CD4-positive, alpha-beta T cell (primary cell): ENCODE results near the gene MCC. TPM values are rescaled to one million over a fixed set of nuclear protein-coding genes. Genes with fewer than 3 reads are reported as not detected.
A peak's percentile ranks its signal among the peaks of the same experiment; 100 is the strongest.

Experiments used
- ATAC-seq: fragments of 200-7000 bp; cut with Tn5 transposase; one replicate; pipeline ENCODE4 v1.10.0; 2022; ENCODE audit warnings: mild to moderate bottlenecking; ENCODE audit not compliant: poor library complexity
- CTCF ChIA-PET: fragments of 350-600 bp; sonication (Branson Sonifier 250); formaldehyde crosslinking; loops from one replicate; lab custom pipeline; 2021; ENCODE audit warnings: antibody characterized with exemption, inconsistent platforms; lab: Charles Lee
- POLR2A ChIA-PET: fragments of 350-600 bp; sonication (Branson Sonifier 250); formaldehyde crosslinking; loops from one replicate; lab custom pipeline; 2021; ENCODE audit warnings: antibody characterized with exemption, inconsistent platforms; lab: Charles Lee
- DNase-seq, 14 experiments: peaks; one replicate each; pipeline ENCODE4 v3.0.0-alpha.2; 2013 to 2020; ENCODE audit warnings: mixed read lengths in 2 of 14
- H3K27ac ChIP-seq, 2 donors: one replicate each; pipeline versions ENCODE4 v1.5.1 to v1.7.0; 2013; ENCODE audit warnings: low read length in 2 of 2, low read depth in 1 of 2, mild to moderate bottlenecking in 1 of 2
- H3K27me3 ChIP-seq, 2 experiments: 1 replicate in 1 of 2; 2 replicates in 1 of 2; pipeline versions ENCODE4 v1.6.1 to v1.7.0; 2013; ENCODE audit warnings: low read length in 2 of 2, control low read depth in 1 of 2, mild to moderate bottlenecking in 1 of 2, moderate library complexity in 1 of 2; ENCODE audit not compliant: insufficient read depth in 2 of 2, control insufficient read depth in 1 of 2
- H3K36me3 ChIP-seq: one replicate; pipeline ENCODE4 v1.6.1; 2013; ENCODE audit warnings: low read length, control low read depth; ENCODE audit not compliant: insufficient read depth
- H3K4me1 ChIP-seq: one replicate; pipeline ENCODE4 v1.6.1; 2013; ENCODE audit warnings: low read length, control low read depth; ENCODE audit not compliant: insufficient read depth
- H3K4me3 ChIP-seq: one replicate; pipeline ENCODE4 v1.5.1; 2013; ENCODE audit warnings: mild to moderate bottlenecking, low read length, moderate library complexity
- H3K9me3 ChIP-seq, 2 experiments: 1 replicate in 1 of 2; 2 replicates in 1 of 2; pipeline versions ENCODE4 v1.6.1 to v1.7.0; 2013; ENCODE audit warnings: low read length in 2 of 2, mild to moderate bottlenecking in 2 of 2, control low read depth in 1 of 2, moderate library complexity in 1 of 2; ENCODE audit not compliant: control insufficient read depth in 1 of 2, insufficient read depth in 1 of 2
- H3K27ac Mint-ChIP-seq: one replicate; pipeline ENCODE4 v1.8.0; 2020; ENCODE audit warnings: mixed read lengths
- H3K27me3 Mint-ChIP-seq: one replicate; pipeline ENCODE4 v1.8.0; 2021; ENCODE audit warnings: mixed read lengths
- H3K36me3 Mint-ChIP-seq: one replicate; pipeline ENCODE4 v1.8.0; 2021; ENCODE audit warnings: low read depth, mixed read lengths
- H3K4me1 Mint-ChIP-seq: one replicate; pipeline ENCODE4 v1.8.0; 2021; ENCODE audit warnings: low read depth, mixed read lengths
- H3K4me3 Mint-ChIP-seq: one replicate; pipeline ENCODE4 v1.8.0; 2020; ENCODE audit warnings: mild to moderate bottlenecking, mixed read lengths
- H3K9me3 Mint-ChIP-seq: one replicate; pipeline ENCODE4 v1.8.0; 2020; ENCODE audit warnings: mixed read lengths
- intact Hi-C, 2 experiments: fragments of 100-400 bp; cut with DNase I in 1 of 2; cut with micrococcal nuclease in 1 of 2; formaldehyde crosslinking; loops; one replicate each; pipeline versions ENCODE4 v1.15.1 to v1.9.0; 2023 to 2025; cut with DNase I, micrococcal nuclease
- total RNA-seq, 174 experiments: library from RNA in 2 of 174; stranded (reverse) in 2 of 174; gene quantifications; one replicate each; pipeline ENCODE4 v1.2.3 and lab custom pipeline; 2021 to 2026
- TF ChIP-seq, protein P1 (sequence below): fragments of 200-600 bp; IDR thresholded peaks from one replicate; pipeline ENCODE4 v1.8.0; 2022; ENCODE audit warnings: antibody characterized with exemption, mild to moderate bottlenecking

Gene MCC
- total RNA-seq, 2 experiments from 2014 or later = 3.2 to 3.3 TPM

DNA sequence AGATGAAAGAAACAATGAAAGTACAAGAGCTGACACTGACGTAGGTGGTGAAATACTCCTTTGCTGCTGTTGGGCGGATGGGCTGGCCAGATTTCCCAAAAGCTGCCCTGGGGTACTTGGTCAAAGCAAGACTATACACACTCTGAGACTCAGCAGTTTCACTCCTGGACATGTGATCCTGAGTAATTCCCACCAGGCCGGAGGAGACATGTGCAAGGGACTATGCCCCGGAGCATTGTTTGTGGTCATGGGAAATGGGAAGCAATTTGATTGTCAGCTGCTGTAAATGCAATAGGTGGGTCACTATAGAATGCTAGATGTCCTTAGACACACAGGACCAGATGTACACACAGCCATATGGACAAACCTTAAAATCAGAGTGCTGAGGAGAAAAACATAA lies 395.6 kb downstream of the MCC start:
- Histone ChIP-seq H3K4me3 (no peak overlapping the region), H3K27me3 (no peaks in the 10 kb centered on the region), H3K9me3 (no peaks in the 10 kb centered on the region), H3K36me3 (no peaks in the 10 kb centered on the region), H3K4me1 (no peaks in the 10 kb centered on the region), H3K27ac (no peak overlapping the region)
- TF ChIP-seq, protein P1, sequence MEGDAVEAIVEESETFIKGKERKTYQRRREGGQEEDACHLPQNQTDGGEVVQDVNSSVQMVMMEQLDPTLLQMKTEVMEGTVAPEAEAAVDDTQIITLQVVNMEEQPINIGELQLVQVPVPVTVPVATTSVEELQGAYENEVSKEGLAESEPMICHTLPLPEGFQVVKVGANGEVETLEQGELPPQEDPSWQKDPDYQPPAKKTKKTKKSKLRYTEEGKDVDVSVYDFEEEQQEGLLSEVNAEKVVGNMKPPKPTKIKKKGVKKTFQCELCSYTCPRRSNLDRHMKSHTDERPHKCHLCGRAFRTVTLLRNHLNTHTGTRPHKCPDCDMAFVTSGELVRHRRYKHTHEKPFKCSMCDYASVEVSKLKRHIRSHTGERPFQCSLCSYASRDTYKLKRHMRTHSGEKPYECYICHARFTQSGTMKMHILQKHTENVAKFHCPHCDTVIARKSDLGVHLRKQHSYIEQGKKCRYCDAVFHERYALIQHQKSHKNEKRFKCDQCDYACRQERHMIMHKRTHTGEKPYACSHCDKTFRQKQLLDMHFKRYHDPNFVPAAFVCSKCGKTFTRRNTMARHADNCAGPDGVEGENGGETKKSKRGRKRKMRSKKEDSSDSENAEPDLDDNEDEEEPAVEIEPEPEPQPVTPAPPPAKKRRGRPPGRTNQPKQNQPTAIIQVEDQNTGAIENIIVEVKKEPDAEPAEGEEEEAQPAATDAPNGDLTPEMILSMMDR = no peak
- Mint-ChIP-seq H3K27me3 (no peaks in the 10 kb centered on the region), H3K4me3 (no peak overlapping the region), H3K9me3 (no peaks in the 10 kb centered on the region), H3K36me3 (no peaks in the 10 kb centered on the region), H3K4me1 (peaks cover 14% of the 10 kb centered on the region), H3K27ac (no peak overlapping the region)
- intact Hi-C loops = no loop called here
- ChIA-PET POLR2A (no interaction called here), CTCF (no interaction called here)
- DNase-seq (no peak), ATAC-seq (no peak)

DNA sequence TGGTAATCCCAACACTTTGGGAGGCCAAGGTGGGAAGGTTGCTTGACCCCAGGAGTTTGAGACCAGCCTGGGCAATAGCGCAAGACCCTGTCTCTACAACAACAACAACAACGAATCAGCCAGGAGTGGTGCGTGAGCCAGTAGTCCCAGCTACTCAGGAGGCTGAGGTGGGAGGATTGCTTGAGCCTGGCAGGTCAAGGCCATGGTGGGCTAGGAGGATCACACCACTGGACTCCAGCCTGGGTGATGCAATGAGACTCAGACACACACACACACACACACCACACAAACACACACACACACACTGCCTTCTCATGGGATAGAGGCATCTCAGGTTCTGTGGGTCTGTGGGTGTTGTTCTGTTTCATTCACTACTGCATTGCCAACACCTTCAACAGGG lies 396.6 kb downstream of the MCC start:
- no peak overlapping the region for H3K4me3 Mint-ChIP-seq

DNA sequence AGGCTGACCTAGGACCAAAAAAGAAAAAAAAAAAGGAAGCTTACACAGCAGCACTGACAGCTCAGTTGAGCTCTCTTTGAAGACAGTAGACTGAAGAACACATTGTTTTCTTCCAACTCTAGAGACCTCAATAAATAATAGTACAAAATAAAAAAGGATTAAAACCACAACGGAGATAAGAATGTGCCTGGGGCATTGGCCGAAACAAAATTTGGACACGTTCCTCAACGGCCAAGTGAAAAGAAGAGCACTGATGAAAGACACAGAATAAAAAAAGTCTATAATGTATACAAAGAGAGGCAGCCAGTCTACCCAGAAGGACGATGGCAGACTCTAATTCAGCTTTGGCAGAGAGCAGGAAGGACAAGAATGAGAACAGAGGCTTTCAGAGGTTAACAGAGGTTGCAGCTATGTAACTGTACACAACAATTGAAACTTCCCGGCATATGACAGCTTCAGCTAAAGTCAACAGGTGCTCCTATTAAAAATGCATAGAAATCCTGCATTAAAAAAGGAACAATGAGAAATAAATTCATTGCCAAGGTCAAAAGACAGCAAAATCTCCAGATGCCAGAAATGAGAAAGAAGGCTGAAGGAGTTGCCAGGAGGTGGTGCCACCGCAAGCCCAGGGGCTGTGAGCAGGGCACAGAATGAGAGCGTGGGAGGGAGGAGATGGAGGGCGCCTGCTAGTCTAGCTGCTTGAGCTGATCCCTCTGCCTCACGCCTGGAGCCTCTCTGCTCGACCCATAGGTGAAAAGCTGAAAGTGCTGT lies 397.7 kb downstream of the MCC start:
- no peak overlapping the region for H3K4me3 ChIP-seq
- POLR2A ChIA-PET = no interaction called here
- DNase-seq (peak in 3 of 14 experiments; percentile 21 to 30 (median 22)), ATAC-seq (peak; percentile 43)
- CTCF ChIA-PET = no interaction called here
- H3K27ac ChIP-seq = no peak overlapping the region
- no peaks in the 10 kb centered on the region for H3K27me3 ChIP-seq
- H3K27me3 Mint-ChIP-seq = no peaks in the 10 kb centered on the region
- TF ChIP-seq, protein P1 = no peak
- intact Hi-C loops = no loop called here
- H3K4me1 Mint-ChIP-seq = peaks cover 14% of the 10 kb centered on the region
- no peaks in the 10 kb centered on the region for H3K9me3 ChIP-seq
- H3K27ac Mint-ChIP-seq = no peak overlapping the region
- H3K4me1 ChIP-seq = no peaks in the 10 kb centered on the region
- no peak overlapping the region for H3K4me3 Mint-ChIP-seq
- no peaks in the 10 kb centered on the region for H3K36me3 Mint-ChIP-seq
- H3K36me3 ChIP-seq = no peaks in the 10 kb centered on the region
- H3K9me3 Mint-ChIP-seq = no peaks in the 10 kb centered on the region

More for the DNA sequence above, 396.6 kb downstream of the MCC start:
- Mint-ChIP-seq H3K27ac (no peak overlapping the region), H3K9me3 (no peaks in the 10 kb centered on the region), H3K4me1 (peaks cover 14% of the 10 kb centered on the region), H3K36me3 (no peaks in the 10 kb centered on the region), H3K27me3 (no peaks in the 10 kb centered on the region)
- Histone ChIP-seq H3K4me3 (no peak overlapping the region), H3K27ac (no peak overlapping the region), H3K9me3 (no peaks in the 10 kb centered on the region), H3K27me3 (no peaks in the 10 kb centered on the region), H3K4me1 (no peaks in the 10 kb centered on the region), H3K36me3 (no peaks in the 10 kb centered on the region)
- CTCF ChIA-PET = interaction anchor here (0.6 kb wide), 1 partner anchor 104 kb away, joined by 3 read pairs; no protein-coding TSS in a partner anchor
- POLR2A ChIA-PET = no interaction called here
- TF ChIP-seq, protein P1 = no peak
- DNase-seq (no peak), ATAC-seq (no peak)
- intact Hi-C loops = no loop called here
